Small intestine (tissue), 7 donors: Measurements from ENCODE around the gene PPFIA2. TPM values are rescaled to one million over a fixed set of nuclear protein-coding genes. Genes with fewer than 3 reads are reported as not detected.

ENCODE experiments used
- DNase-seq, 2 donors: peaks; one replicate each; pipeline versions ENCODE4 v3.0.0 to v3.0.0-alpha.2; 2013
- FAIRE-seq: peaks from 2 replicates; lab custom pipeline; 2012; peaks lifted over from hg19 to GRCh38; lab: Jason Lieb, UNC
- H3K27ac ChIP-seq, 3 donors: one replicate each; pipeline ENCODE4 v1.5.1; 2013; ENCODE audit warnings: low read length in 2 of 3, mild to moderate bottlenecking in 2 of 3, control low read depth in 1 of 3, inconsistent platforms in 1 of 3, low read depth in 1 of 3, moderate library complexity in 1 of 3
- H3K27me3 ChIP-seq, 3 donors: one replicate each; pipeline ENCODE4 v1.6.1; 2013; ENCODE audit warnings: low read length in 3 of 3, inconsistent platforms in 1 of 3; ENCODE audit not compliant: control insufficient read depth in 3 of 3, insufficient read depth in 3 of 3
- H3K36me3 ChIP-seq, 3 donors: one replicate each; pipeline ENCODE4 v1.6.1; 2013; ENCODE audit warnings: low read length in 3 of 3, inconsistent platforms in 1 of 3, low read depth in 1 of 3, mild to moderate bottlenecking in 1 of 3, moderate library complexity in 1 of 3; ENCODE audit not compliant: control insufficient read depth in 3 of 3, insufficient read depth in 2 of 3
- H3K4me1 ChIP-seq, 3 donors: one replicate each; pipeline ENCODE4 v1.6.1; 2013; ENCODE audit warnings: low read length in 2 of 3, inconsistent platforms in 1 of 3, low read depth in 1 of 3, mild to moderate bottlenecking in 1 of 3, moderate library complexity in 1 of 3; ENCODE audit not compliant: control insufficient read depth in 3 of 3, insufficient read depth in 2 of 3
- H3K4me3 ChIP-seq, 3 donors: one replicate each; pipeline ENCODE4 v1.5.1; 2013; ENCODE audit warnings: low read length in 3 of 3, control low read depth in 1 of 3, inconsistent platforms in 1 of 3, low read depth in 1 of 3, mild to moderate bottlenecking in 1 of 3, moderate library complexity in 1 of 3
- H3K9me3 ChIP-seq, 2 donors: one replicate each; pipeline ENCODE4 v1.6.1; 2013; ENCODE audit warnings: low read depth in 1 of 2, low read length in 1 of 2; ENCODE audit not compliant: control insufficient read depth in 2 of 2, insufficient read depth in 1 of 2
- WGBS, 3 donors: extraction: QIAGEN DNeasy Blood & Tissue Kit; methylation state at CpG; one replicate each; pipeline ENCODE4 v1.1.7; 2013; 5-methylcytosine and 5-hydroxymethylcytosine counted together
- polyA plus RNA-seq, 4 donors: library from polyadenylated mRNA; stranded (reverse) in 3 of 4; unstranded in 1 of 4; fragments of 200-250 nt in 3 of 4; fragments of 120-200 nt in 1 of 4; gene quantifications; one replicate each; pipeline versions ENCODE4 v1.2.1 to v1.2.3, GENCODE V29; 2013
- donor health status: healthy with polysubstance abuse.
- donor health status: control.
- donor health status: control.
- donor health status: Bipolar disorder and iron deficiency.
- donor health status: healthy.

PPFIA2 gene
- polyA plus RNA-seq, 4 donors = 0.55 to 2.6 TPM; not detected in 2

GRCh38 chr12:81400024-81400423 lies 359.1 kb downstream of the PPFIA2 start:
- Histone ChIP-seq H3K4me1 (no peaks in the 10 kb centered on the region), H3K36me3 (no peaks in the 10 kb centered on the region), H3K27ac (no peak overlapping the region), H3K4me3 (no peak overlapping the region), H3K27me3 (no peaks in the 10 kb centered on the region), H3K9me3 (no peaks in the 10 kb centered on the region)
- FAIRE-seq = no peak
- DNase-seq = no peak
- whole genome bisulfite sequencing, 3 donors = 91 to 97% (median 94%) methylated on average over 1 of the region's 1 CpG

- Histone ChIP-seq H3K4me3 (no peak overlapping the region), H3K4me1 (no peaks in the 10 kb centered on the region), H3K9me3 (no peaks in the 10 kb centered on the region), H3K36me3 (no peaks in the 10 kb centered on the region), H3K27me3 (no peaks in the 10 kb centered on the region), H3K27ac (no peak overlapping the region)
- DNase-seq (no peak), FAIRE-seq (no peak)
- WGBS, 3 donors = 55 to 70% (median 60%) methylated on average over 3 of the region's 3 CpGs
Measured at GRCh38 chr12:81395431-81395830, 363.7 kb downstream of the PPFIA2 start.

GRCh38 chr12:81389550-81390099 lies 369.5 kb downstream of the PPFIA2 start:
- no peaks in the 10 kb centered on the region for H3K36me3 ChIP-seq
- H3K4me1 ChIP-seq = no peaks in the 10 kb centered on the region
- FAIRE-seq (no peak), DNase-seq (no peak)
- H3K4me3 ChIP-seq = no peak overlapping the region
- H3K27ac ChIP-seq = no peak overlapping the region
- no peaks in the 10 kb centered on the region for H3K9me3 ChIP-seq
- 88 to 90% (median 90%) methylated on average over 7 of the region's 7 CpGs for WGBS, 3 donors
- H3K27me3 ChIP-seq = no peaks in the 10 kb centered on the region

GRCh38 chr12:81386101-81386500 lies 373.0 kb downstream of the PPFIA2 start:
- Histone ChIP-seq H3K27ac (no peak overlapping the region), H3K36me3 (no peaks in the 10 kb centered on the region), H3K27me3 (no peaks in the 10 kb centered on the region), H3K4me1 (no peaks in the 10 kb centered on the region), H3K9me3 (no peaks in the 10 kb centered on the region), H3K4me3 (no peak overlapping the region)
- DNase-seq (no peak), FAIRE-seq (no peak)
- 88 to 98% (median 96%) methylated on average over 1 of the region's 1 CpG for WGBS, 3 donors

- 38 to 61% (median 43%) methylated on average over 1 of the region's 1 CpG for WGBS, 3 donors
- FAIRE-seq = no peak
- H3K4me1 ChIP-seq = no peaks in the 10 kb centered on the region
Measured at GRCh38 chr12:81381951-81382350, 377.2 kb downstream of the PPFIA2 start.

GRCh38 chr12:81378601-81379285 lies 380.4 kb downstream of the PPFIA2 start:
- 39 to 60% (median 47%) methylated on average over 4 of the region's 4 CpGs for WGBS, 3 donors
- Histone ChIP-seq H3K9me3 (no peaks in the 10 kb centered on the region), H3K27me3 (no peaks in the 10 kb centered on the region), H3K36me3 (no peaks in the 10 kb centered on the region), H3K4me3 (no peak overlapping the region), H3K4me1 (no peaks in the 10 kb centered on the region), H3K27ac (no peak overlapping the region)
- no peak for DNase-seq
- FAIRE-seq = no peak

More at GRCh38 chr12:81381951-81382350, 377.2 kb downstream of the PPFIA2 start:
- H3K4me3 ChIP-seq = no peak overlapping the region
- H3K27me3 ChIP-seq = no peaks in the 10 kb centered on the region
- no peaks in the 10 kb centered on the region for H3K36me3 ChIP-seq
- DNase-seq = no peak
- no peak overlapping the region for H3K27ac ChIP-seq
- H3K9me3 ChIP-seq = no peaks in the 10 kb centered on the region

GRCh38 chr12:81377771-81378170 lies 381.4 kb downstream of the PPFIA2 start:
- FAIRE-seq (no peak), DNase-seq (no peak)
- no peak overlapping the region for H3K27ac ChIP-seq
- WGBS, 3 donors = 36 to 60% (median 41%) methylated on average over 4 of the region's 4 CpGs
- no peaks in the 10 kb centered on the region for H3K9me3 ChIP-seq
- H3K36me3 ChIP-seq = no peaks in the 10 kb centered on the region
- H3K27me3 ChIP-seq = no peaks in the 10 kb centered on the region
- no peak overlapping the region for H3K4me3 ChIP-seq
- no peaks in the 10 kb centered on the region for H3K4me1 ChIP-seq

GRCh38 chr12:81375969-81376368 lies 383.2 kb downstream of the PPFIA2 start:
- H3K9me3 ChIP-seq = no peaks in the 10 kb centered on the region
- 66 to 74% (median 71%) methylated on average over 3 of the region's 3 CpGs for WGBS, 3 donors
- no peaks in the 10 kb centered on the region for H3K36me3 ChIP-seq

More at GRCh38 chr12:81375969-81376368, 383.2 kb downstream of the PPFIA2 start:
- no peak for FAIRE-seq
- H3K27me3 ChIP-seq = no peaks in the 10 kb centered on the region
- H3K27ac ChIP-seq = no peak overlapping the region
- no peak overlapping the region for H3K4me3 ChIP-seq
- no peaks in the 10 kb centered on the region for H3K4me1 ChIP-seq
- DNase-seq = no peak
